ENCODE data around the gene FAM24B.
"Not testable (repeated sequence)": the region's sequence is repeated elsewhere in the genome, so short reads cannot be mapped to it uniquely, and the experiment has no call there.

The FAM24B gene

GRCh38 chr10:122882766-122883165 is 3.4 kb upstream of the FAM24B start:
- Histone ChIP-seq H3K27ac (no peak overlapping the region), H3K4me3 (no peak overlapping the region)
- DNase-seq (ENCODE audit: low spot score), result no peak
- no peak for TF ChIP-seq CTCF (IDR thresholded peaks at IDR 0.05)

GRCh38 chr10:122878799-122879338 is 512 bp downstream of the FAM24B start:
- peak overlapping the region; percentile 79 for H3K4me3 ChIP-seq
- no peak for DNase-seq (ENCODE audit: low spot score)
- TF ChIP-seq CTCF (IDR thresholded peaks at IDR 0.05), result no peak
- peak overlapping the region in 1 of 2 donors; percentile 15 for H3K27ac ChIP-seq

- no peak overlapping the region for H3K27ac ChIP-seq
- no peak overlapping the region for H3K4me3 ChIP-seq
- no peak for DNase-seq (ENCODE audit: low spot score)
- TF ChIP-seq CTCF (IDR thresholded peaks at IDR 0.05), result no peak
Observed at GRCh38 chr10:122877264-122877663, 2.1 kb downstream of the FAM24B start.

- H3K27ac ChIP-seq, result no peak overlapping the region
Observed at GRCh38 chr10:122876467-122876855, 2.9 kb downstream of the FAM24B start.

GRCh38 chr10:122875843-122876466 is 3.4 kb downstream of the FAM24B start:
- Histone ChIP-seq H3K4me3 (no peak overlapping the region), H3K27ac (no peak overlapping the region)
- DNase-seq (ENCODE audit: low spot score), result no peak
- no peak for TF ChIP-seq CTCF (IDR thresholded peaks at IDR 0.05)

More at GRCh38 chr10:122876467-122876855, 2.9 kb downstream of the FAM24B start:
- TF ChIP-seq CTCF (IDR thresholded peaks at IDR 0.05), result no peak
- no peak for DNase-seq (ENCODE audit: low spot score)
- H3K4me3 ChIP-seq, result no peak overlapping the region

GRCh38 chr10:122871947-122872346 is 7.4 kb downstream of the FAM24B start:
- DNase-seq (ENCODE audit: low spot score); H3K4me3 ChIP-seq: not testable (repeated sequence)

GRCh38 chr10:122868768-122869167 is 10.6 kb downstream of the FAM24B start:
- DNase-seq (ENCODE audit: low spot score); H3K4me3 ChIP-seq: not testable (repeated sequence)

More at GRCh38 chr10:122871947-122872346, 7.4 kb downstream of the FAM24B start:
- H3K27ac ChIP-seq, result not testable (repeated sequence)

GRCh38 chr10:122866757-122867482 is 12.5 kb downstream of the FAM24B start:
- not testable (repeated sequence) for H3K4me3 ChIP-seq; H3K27ac ChIP-seq; DNase-seq (ENCODE audit: low spot score)

More at GRCh38 chr10:122868768-122869167, 10.6 kb downstream of the FAM24B start:
- not testable (repeated sequence) for H3K27ac ChIP-seq
